K562 (cell line): Measurements from ENCODE around the gene NOL11. TPM values are rescaled to one million over a fixed set of nuclear protein-coding genes. Genes with fewer than 3 reads are reported as not detected.
"Not testable (repeated sequence)": the region's sequence is repeated elsewhere in the genome, so short reads cannot be mapped to it uniquely, and the experiment has no call there.

ENCODE experiments used
- ATAC-seq: fragments of 200-7000 bp; cut with Tn5 transposase; 3 replicates; pipeline ENCODE4 v1.9.1; 2020; ENCODE audit warnings: moderate library complexity
- BruUV-seq: library from RNA; stranded (reverse); fragments of 400-500 nt; replicated peaks from 2 replicates; lab custom pipeline; 2021; lab: Mats Ljungman, UMichigan
- CTCF ChIA-PET: fragments of 300-600 bp; formaldehyde crosslinking; extraction: SDS; loops from one replicate; lab custom pipeline; 2021; ENCODE audit warnings: low intra/inter-chr PET ratio; lab: Yijun Ruan, JAX
- POLR2A ChIA-PET: fragments of 300-600, 350-650 bp; sonication (Branson Sonifier 250); formaldehyde crosslinking; extraction: SDS; loops from one replicate; lab custom pipeline; 2021; ENCODE audit warnings: antibody characterized with exemption, inconsistent platforms; lab: Yijun Ruan, JAX
- DNase-seq, 4 experiments: peaks; one replicate each; pipeline versions ENCODE4 v3.0.0 to v3.0.0-alpha.2; 2011 to 2018; ENCODE audit warnings: low spot score in 3 of 4, mixed read lengths in 3 of 4; ENCODE audit errors: extremely low read depth in 1 of 4
- FAIRE-seq: peaks from 2 replicates; lab custom pipeline; 2011; peaks lifted over from hg19 to GRCh38; lab: Jason Lieb, UNC
- H2AFZ ChIP-seq: 2 replicates; pipeline ENCODE4 v1.6.0; 2011; ENCODE audit warnings: low read depth, low read length, control low read depth, inconsistent platforms
- H3K27ac ChIP-seq: fragments of 200-600 bp; 3 replicates; pipeline ENCODE4 v1.8.0; 2011; ENCODE audit warnings: low read depth, mild to moderate bottlenecking, control low read depth, inconsistent platforms, low read length, moderate library complexity, mixed read lengths; ENCODE audit errors: extremely low read depth
- H3K27me3 ChIP-seq, 2 experiments: fragments of 300-600 bp in 1 of 2; 2 replicates in 1 of 2; 3 replicates in 1 of 2; pipeline versions ENCODE4 v1.6.0 to v1.8.0; 2011; ENCODE audit warnings: inconsistent platforms in 2 of 2, low read length in 2 of 2, mild to moderate bottlenecking in 1 of 2, mixed read lengths in 1 of 2, moderate library complexity in 1 of 2; ENCODE audit not compliant: control insufficient read depth in 2 of 2, insufficient read depth in 2 of 2
- H3K36me3 ChIP-seq: fragments of 300-600 bp; 3 replicates; pipeline ENCODE4 v1.8.0; 2011; ENCODE audit warnings: mild to moderate bottlenecking, low read length, inconsistent platforms; ENCODE audit not compliant: control insufficient read depth, insufficient read depth
- H3K4me1 ChIP-seq, 2 experiments: fragments of 200-600 bp in 1 of 2; replicated peaks in 1 of 2; 2 replicates in 1 of 2; 3 replicates in 1 of 2; pipeline versions ENCODE4 v1.5.1 to v1.8.0; 2011; ENCODE audit warnings: inconsistent platforms in 2 of 2, low read length in 2 of 2, mild to moderate bottlenecking in 1 of 2, mixed read lengths in 1 of 2, moderate library complexity in 1 of 2; ENCODE audit not compliant: control insufficient read depth in 2 of 2, insufficient read depth in 2 of 2
- H3K4me2 ChIP-seq: 2 replicates; pipeline ENCODE4 v1.6.1; 2011; ENCODE audit warnings: low read length, control low read depth, inconsistent platforms, mixed read lengths; ENCODE audit not compliant: insufficient read depth
- H3K4me3 ChIP-seq: fragments of 200-600 bp; sonication (generic), shearing (Covaris generic); 2 replicates; pipeline ENCODE4 v1.5.1; 2016; ENCODE audit warnings: control low read depth, inconsistent platforms
- H3K79me2 ChIP-seq: fragments of 200-600 bp; 3 replicates; pipeline ENCODE4 v1.8.0; 2011; ENCODE audit warnings: low read length, inconsistent platforms; ENCODE audit not compliant: control insufficient read depth, insufficient read depth
- H3K9ac ChIP-seq, 2 experiments: 2 replicates each; pipeline versions ENCODE4 v1.6.0 to v1.6.1; 2011; ENCODE audit warnings: low read depth in 2 of 2, low read length in 2 of 2, control low read depth in 1 of 2, inconsistent platforms in 1 of 2, mild to moderate bottlenecking in 1 of 2, mixed read lengths in 1 of 2; ENCODE audit not compliant: insufficient read depth in 1 of 2
- H3K9me1 ChIP-seq: one replicate; pipeline ENCODE4 v1.6.0; 2011; ENCODE audit warnings: inconsistent platforms, mild to moderate bottlenecking, low read length, moderate library complexity; ENCODE audit not compliant: control insufficient read depth, insufficient read depth
- H3K9me3 ChIP-seq: replicated peaks from 2 replicates; pipeline ENCODE4 v1.5.1; 2011; ENCODE audit warnings: low read depth, low read length, inconsistent platforms; ENCODE audit not compliant: control insufficient read depth, insufficient read depth
- H4K20me1 ChIP-seq: replicated peaks from 2 replicates; pipeline ENCODE4 v1.6.1; 2011; ENCODE audit warnings: low read length, inconsistent platforms, mixed read lengths; ENCODE audit not compliant: control insufficient read depth, insufficient read depth
- C11orf30 ChIP-seq: fragments of 450-650 bp; IDR thresholded peaks from 2 replicates; pipeline ENCODE4 v1.6.1; 2016; ENCODE audit warnings: low read depth, mild to moderate bottlenecking
- CBFA2T2 ChIP-seq: fragments of 450-650 bp; conservative IDR thresholded peaks from 2 replicates; pipeline ENCODE4 v1.6.1; 2017; ENCODE audit warnings: mild to moderate bottlenecking
- TFAM ChIP-seq: fragments of 250-450 bp; sonication (Bioruptor Pico); conservative IDR thresholded peaks from 2 replicates; pipeline ENCODE4 v1.5.0; 2021; ENCODE audit warnings: mild to moderate bottlenecking, moderate library complexity
- ZBTB8A ChIP-seq: fragments of 450-650 bp; IDR thresholded peaks from 2 replicates; pipeline ENCODE4 v1.6.1; 2018; ENCODE audit warnings: mild to moderate bottlenecking, moderate library complexity; ENCODE audit not compliant: partially characterized antibody
- ZNF121 ChIP-seq: sonication (generic); formaldehyde crosslinking; conservative IDR thresholded peaks from 2 replicates; pipeline ENCODE4 v1.8.0; 2022; ENCODE audit warnings: missing genetic modification reagents
- WGBS: fragments of 100-300 bp; shearing (Covaris generic); methylation state at CpG from one replicate; pipeline ENCODE4 v1.1.6; 2016; ENCODE audit warnings: low coverage, mixed read lengths; ENCODE audit not compliant: insufficient coverage; ENCODE audit errors: missing lambda C conversion rate; 5-methylcytosine and 5-hydroxymethylcytosine counted together
- in situ Hi-C: fragments of 300-500 bp; cut with MboI; formaldehyde crosslinking; loops from 4 replicates; pipeline ENCODE4 v1.15.0; 2018; ENCODE audit warnings: inconsistent platforms, mixed read lengths
- intact Hi-C: fragments of 100-400 bp; cut with micrococcal nuclease; formaldehyde crosslinking; loops from 2 replicates; pipeline ENCODE4 v1.14.2; 2022
- polyA plus RNA-seq, 8 experiments: library from polyadenylated mRNA; depleted of rRNA in 4 of 8; stranded (reverse) in 5 of 8; unstranded in 3 of 8; fragments of >200 nt; fragmentation: Nextera tagmentation in 2 of 8; fragmentation: Illumina TruSeq in 1 of 8; extraction: Ambion mirVana in 2 of 8; extraction: Trizol in 1 of 8; gene quantifications; 2 replicates each; pipeline versions ENCODE4 v1.2.1 to v1.2.3, GENCODE V29; 2011 to 2014; ENCODE audit warnings: inconsistent platforms in 1 of 8, missing spikeins in 1 of 8
- total RNA-seq, 7 experiments: library from RNA; depleted of rRNA in 6 of 7; stranded (reverse); fragments of >200 nt in 6 of 7; fragmentation: Illumina TruSeq in 2 of 7; extraction: Trizol in 2 of 7; gene quantifications; 2 replicates each; pipeline versions ENCODE4 v1.2.1 to v1.2.3, GENCODE V29; 2011 to 2021; ENCODE audit warnings: low replicate concordance in 1 of 7
- TF ChIP-seq, protein P1 (sequence below): sonication (generic); formaldehyde crosslinking; IDR thresholded peaks from 2 replicates; pipeline ENCODE4 v1.8.0; 2023; ENCODE audit warnings: mild to moderate bottlenecking, missing genetic modification reagents
- TF ChIP-seq, protein P2 (sequence below): fragments of 450-650 bp; IDR thresholded peaks from 2 replicates; pipeline ENCODE4 v1.6.1; 2017; ENCODE audit warnings: mild to moderate bottlenecking, moderate library complexity
- TF ChIP-seq, protein P3 (sequence below), 2 experiments: IDR thresholded peaks; 2 replicates each; pipeline ENCODE4 v1.6.1; 2012; ENCODE audit warnings: improper control_type of control experiment in 2 of 2, low read depth in 2 of 2, low read length in 2 of 2, borderline replicate concordance in 1 of 2
- TF ChIP-seq, protein P4 (sequence below): fragments of 250-450 bp; sonication (Bioruptor Pico); IDR thresholded peaks from 2 replicates; pipeline ENCODE4 v1.8.0; 2022; ENCODE audit warnings: moderate library complexity, mild to moderate bottlenecking, inconsistent platforms

The NOL11 gene
- total and polyA plus RNA-seq, 9 of the 15 experiments (the other 6 are each of a cell fraction or from before 2014, with no cell fraction given), result 61.1 to 175 (median 121) TPM

DNA sequence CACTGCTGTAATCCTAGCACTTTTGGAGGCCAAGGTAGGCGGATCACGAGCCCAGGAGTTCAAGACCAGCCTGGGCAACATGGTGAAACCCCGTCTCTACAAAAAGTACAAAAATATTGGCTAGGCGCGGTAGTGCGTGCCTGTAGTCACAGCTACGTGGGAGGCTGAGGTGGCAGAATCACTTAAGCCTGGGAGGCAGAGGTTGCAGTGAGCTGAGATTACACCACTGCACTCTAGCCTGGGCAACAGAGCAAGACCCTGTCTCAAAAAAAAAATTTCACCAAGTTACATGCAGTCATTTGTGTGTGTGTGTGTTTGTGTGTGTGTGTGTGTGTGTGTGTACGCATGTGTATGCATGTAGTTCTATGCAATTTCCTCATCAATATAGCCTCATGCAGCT lies 14.9 kb upstream of the NOL11 start:
- H3K27me3 ChIP-seq, result peaks cover 14 to 16% of the 10 kb centered on the region in 2 experiments
- H3K4me2 ChIP-seq, DNase-seq, BruUV-seq, H3K9me1 ChIP-seq, ATAC-seq, H3K4me3 ChIP-seq, intact Hi-C loops, H3K4me1 ChIP-seq, H3K79me2 ChIP-seq, H3K36me3 ChIP-seq, in situ Hi-C loops, H3K27ac ChIP-seq, CTCF ChIA-PET, FAIRE-seq, H4K20me1 ChIP-seq, H3K9ac ChIP-seq, H3K9me3 ChIP-seq, H2AFZ ChIP-seq: not testable (repeated sequence)
- TF ChIP-seq ZNF121 (CRISPR knock-in tag), result peak; percentile 27; the same call in 1 of the 2 replicates
- POLR2A ChIA-PET, result interaction anchor here (0.6 kb wide), 1 partner anchor 211 kb away, joined by 3 read pairs; no protein-coding TSS in a partner anchor
- 16% methylated on average over 8 of the region's 8 CpGs for WGBS

DNA sequence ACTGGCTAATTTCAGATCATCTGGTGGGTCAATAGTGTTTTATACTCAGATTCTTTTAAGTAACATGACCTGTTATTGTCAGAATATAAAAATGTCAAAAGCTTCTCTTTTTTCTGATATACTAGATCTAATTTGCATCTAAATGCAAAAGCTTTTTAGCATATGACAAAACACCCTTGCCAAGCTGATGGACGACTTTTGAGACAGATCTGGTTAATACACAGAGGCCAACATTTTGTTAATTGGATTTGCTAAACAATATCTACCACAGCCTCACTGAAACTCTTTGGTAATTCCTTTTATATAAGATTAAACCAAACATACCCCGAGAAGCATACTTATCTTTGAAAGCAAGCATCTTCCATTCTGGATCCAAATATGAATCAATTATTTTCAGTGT lies 10.3 kb upstream of the NOL11 start:
- intact Hi-C loops (no loop called here), in situ Hi-C loops (no loop called here)
- POLR2A ChIA-PET, result interaction anchor here (1.1 to 1.6 kb wide), 3 partner anchors 8 to 14 kb away, joined by 4 to 6 read pairs (median 4); no protein-coding TSS in a partner anchor
- no peak overlapping the region for H3K4me2 ChIP-seq
- no TSS peak for BruUV-seq
- no peak overlapping the region for H3K27ac ChIP-seq
- no peaks in the 10 kb centered on the region; a peak in 1 of 5 replicates for H3K27me3 ChIP-seq
- no peaks in the 10 kb centered on the region for H3K9me1 ChIP-seq
- 11% methylated on average over 2 of the region's 2 CpGs for WGBS
- H3K9me3 ChIP-seq, result no peaks in the 10 kb centered on the region
- H3K4me3 ChIP-seq, result no peak overlapping the region
- H3K9ac ChIP-seq, result no peak overlapping the region
- peaks cover 5 to 7% of the 10 kb centered on the region in 2 experiments; a peak in 4 of 5 replicates for H3K4me1 ChIP-seq
- no peaks in the 10 kb centered on the region for H3K79me2 ChIP-seq
- DNase-seq (no peak), FAIRE-seq (no peak), ATAC-seq (no peak)
- no peaks in the 10 kb centered on the region for H4K20me1 ChIP-seq
- CTCF ChIA-PET, result no interaction called here
- no peak overlapping the region for H2AFZ ChIP-seq
- H3K36me3 ChIP-seq, result no peaks in the 10 kb centered on the region
- TF ChIP-seq, protein P1, sequence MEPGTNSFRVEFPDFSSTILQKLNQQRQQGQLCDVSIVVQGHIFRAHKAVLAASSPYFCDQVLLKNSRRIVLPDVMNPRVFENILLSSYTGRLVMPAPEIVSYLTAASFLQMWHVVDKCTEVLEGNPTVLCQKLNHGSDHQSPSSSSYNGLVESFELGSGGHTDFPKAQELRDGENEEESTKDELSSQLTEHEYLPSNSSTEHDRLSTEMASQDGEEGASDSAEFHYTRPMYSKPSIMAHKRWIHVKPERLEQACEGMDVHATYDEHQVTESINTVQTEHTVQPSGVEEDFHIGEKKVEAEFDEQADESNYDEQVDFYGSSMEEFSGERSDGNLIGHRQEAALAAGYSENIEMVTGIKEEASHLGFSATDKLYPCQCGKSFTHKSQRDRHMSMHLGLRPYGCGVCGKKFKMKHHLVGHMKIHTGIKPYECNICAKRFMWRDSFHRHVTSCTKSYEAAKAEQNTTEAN (CRISPR knock-in tag), result no peak
- TF ChIP-seq CBFA2T2 (no peak), C11orf30 (no peak), TFAM (CRISPR knock-in tag) (no peak), ZBTB8A (no peak)
- TF ChIP-seq, protein P2, sequence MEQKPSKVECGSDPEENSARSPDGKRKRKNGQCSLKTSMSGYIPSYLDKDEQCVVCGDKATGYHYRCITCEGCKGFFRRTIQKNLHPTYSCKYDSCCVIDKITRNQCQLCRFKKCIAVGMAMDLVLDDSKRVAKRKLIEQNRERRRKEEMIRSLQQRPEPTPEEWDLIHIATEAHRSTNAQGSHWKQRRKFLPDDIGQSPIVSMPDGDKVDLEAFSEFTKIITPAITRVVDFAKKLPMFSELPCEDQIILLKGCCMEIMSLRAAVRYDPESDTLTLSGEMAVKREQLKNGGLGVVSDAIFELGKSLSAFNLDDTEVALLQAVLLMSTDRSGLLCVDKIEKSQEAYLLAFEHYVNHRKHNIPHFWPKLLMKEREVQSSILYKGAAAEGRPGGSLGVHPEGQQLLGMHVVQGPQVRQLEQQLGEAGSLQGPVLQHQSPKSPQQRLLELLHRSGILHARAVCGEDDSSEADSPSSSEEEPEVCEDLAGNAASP, result no peak
- TF ChIP-seq, protein P3, sequence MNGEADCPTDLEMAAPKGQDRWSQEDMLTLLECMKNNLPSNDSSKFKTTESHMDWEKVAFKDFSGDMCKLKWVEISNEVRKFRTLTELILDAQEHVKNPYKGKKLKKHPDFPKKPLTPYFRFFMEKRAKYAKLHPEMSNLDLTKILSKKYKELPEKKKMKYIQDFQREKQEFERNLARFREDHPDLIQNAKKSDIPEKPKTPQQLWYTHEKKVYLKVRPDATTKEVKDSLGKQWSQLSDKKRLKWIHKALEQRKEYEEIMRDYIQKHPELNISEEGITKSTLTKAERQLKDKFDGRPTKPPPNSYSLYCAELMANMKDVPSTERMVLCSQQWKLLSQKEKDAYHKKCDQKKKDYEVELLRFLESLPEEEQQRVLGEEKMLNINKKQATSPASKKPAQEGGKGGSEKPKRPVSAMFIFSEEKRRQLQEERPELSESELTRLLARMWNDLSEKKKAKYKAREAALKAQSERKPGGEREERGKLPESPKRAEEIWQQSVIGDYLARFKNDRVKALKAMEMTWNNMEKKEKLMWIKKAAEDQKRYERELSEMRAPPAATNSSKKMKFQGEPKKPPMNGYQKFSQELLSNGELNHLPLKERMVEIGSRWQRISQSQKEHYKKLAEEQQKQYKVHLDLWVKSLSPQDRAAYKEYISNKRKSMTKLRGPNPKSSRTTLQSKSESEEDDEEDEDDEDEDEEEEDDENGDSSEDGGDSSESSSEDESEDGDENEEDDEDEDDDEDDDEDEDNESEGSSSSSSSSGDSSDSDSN (IDR thresholded peaks at IDR 0.05; ENCODE audit: borderline replicate concordance in 1 of 2, low read depth in 2 of 2, low read length in 2 of 2), result no peak
- TF ChIP-seq, protein P4, sequence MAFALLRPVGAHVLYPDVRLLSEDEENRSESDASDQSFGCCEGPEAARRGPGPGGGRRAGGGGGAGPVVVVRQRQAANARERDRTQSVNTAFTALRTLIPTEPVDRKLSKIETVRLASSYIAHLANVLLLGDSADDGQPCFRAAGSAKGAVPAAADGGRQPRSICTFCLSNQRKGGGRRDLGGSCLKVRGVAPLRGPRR, result no peak
